Upper lobe of right lung (tissue), 1 donor: ENCODE data around the gene GOLGA6L7. TPM values are rescaled to one million over a fixed set of nuclear protein-coding genes. Genes with fewer than 3 reads are reported as not detected.
"Not testable (repeated sequence)": the region's sequence is repeated elsewhere in the genome, so short reads cannot be mapped to it uniquely, and the experiment has no call there.

ENCODE experiments used
- ATAC-seq: fragments of 200-7000 bp; cut with Tn5 transposase; one replicate; pipeline ENCODE4 v1.9.1; 2020; ENCODE audit warnings: mild to moderate bottlenecking, moderate library complexity
- DNase-seq: peaks from one replicate; pipeline ENCODE4 v3.0.0-alpha.2; 2020
- H3K27ac ChIP-seq: fragments of 200-600 bp; one replicate; pipeline ENCODE4 v1.8.0; 2022
- H3K27me3 ChIP-seq: fragments of 200-600 bp; one replicate; pipeline ENCODE4 v1.8.0; 2022; ENCODE audit warnings: mild to moderate bottlenecking
- H3K36me3 ChIP-seq: fragments of 200-600 bp; one replicate; pipeline ENCODE4 v1.8.0; 2022
- H3K4me1 ChIP-seq: fragments of 200-600 bp; one replicate; pipeline ENCODE4 v1.8.0; 2022
- H3K4me3 ChIP-seq: fragments of 200-600 bp; one replicate; pipeline ENCODE4 v1.8.0; 2022; ENCODE audit warnings: mild to moderate bottlenecking
- H3K9me3 ChIP-seq: fragments of 200-600 bp; one replicate; pipeline ENCODE4 v1.8.0; 2022
- intact Hi-C: fragments of 100-400 bp; cut with DNase I; formaldehyde crosslinking; loops from one replicate; pipeline ENCODE4 v1.11.0; 2022
- total RNA-seq: library from RNA; stranded (reverse); fragmentation: NEBNext Ultra II Directional; extraction: Animal tissue kit (Norgen Biotek cat#: 25700); gene quantifications from one replicate; pipeline ENCODE4 v1.2.1, GENCODE V29; 2021
- TF ChIP-seq, protein P1 (sequence below): fragments of 200-600 bp; IDR thresholded peaks from one replicate; pipeline ENCODE4 v1.8.0; 2022; ENCODE audit warnings: antibody characterized with exemption
- donor health status: DM: no; HTN: yes; CAD: no; lungs with severe emphysema.

Gene GOLGA6L7
- total RNA-seq, 1 donor from 2014 or later, result not detected

DNA sequence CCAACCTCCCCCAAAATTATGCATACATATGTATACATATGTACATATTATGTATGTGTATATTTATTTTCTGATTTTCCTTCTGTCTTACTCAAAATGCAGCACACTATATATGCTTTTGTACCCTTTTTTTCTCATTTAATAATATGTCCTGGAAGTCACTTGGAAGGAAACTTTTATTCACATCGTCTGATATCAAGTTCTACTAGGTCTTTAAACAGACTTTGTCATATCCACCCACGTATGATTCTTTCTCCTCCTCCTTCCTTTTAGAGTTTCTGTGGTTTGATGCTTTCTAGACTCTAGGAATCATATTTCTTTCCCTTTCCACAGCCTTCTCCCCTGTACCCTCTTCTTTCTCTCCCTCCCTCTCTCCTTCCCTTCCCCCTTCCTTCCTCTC lies 35.1 kb downstream of the GOLGA6L7 start:
- DNase-seq, H3K4me1 ChIP-seq, H3K36me3 ChIP-seq, H3K4me3 ChIP-seq, H3K27me3 ChIP-seq, ATAC-seq, intact Hi-C loops, H3K9me3 ChIP-seq, H3K27ac ChIP-seq: not testable (repeated sequence)

DNA sequence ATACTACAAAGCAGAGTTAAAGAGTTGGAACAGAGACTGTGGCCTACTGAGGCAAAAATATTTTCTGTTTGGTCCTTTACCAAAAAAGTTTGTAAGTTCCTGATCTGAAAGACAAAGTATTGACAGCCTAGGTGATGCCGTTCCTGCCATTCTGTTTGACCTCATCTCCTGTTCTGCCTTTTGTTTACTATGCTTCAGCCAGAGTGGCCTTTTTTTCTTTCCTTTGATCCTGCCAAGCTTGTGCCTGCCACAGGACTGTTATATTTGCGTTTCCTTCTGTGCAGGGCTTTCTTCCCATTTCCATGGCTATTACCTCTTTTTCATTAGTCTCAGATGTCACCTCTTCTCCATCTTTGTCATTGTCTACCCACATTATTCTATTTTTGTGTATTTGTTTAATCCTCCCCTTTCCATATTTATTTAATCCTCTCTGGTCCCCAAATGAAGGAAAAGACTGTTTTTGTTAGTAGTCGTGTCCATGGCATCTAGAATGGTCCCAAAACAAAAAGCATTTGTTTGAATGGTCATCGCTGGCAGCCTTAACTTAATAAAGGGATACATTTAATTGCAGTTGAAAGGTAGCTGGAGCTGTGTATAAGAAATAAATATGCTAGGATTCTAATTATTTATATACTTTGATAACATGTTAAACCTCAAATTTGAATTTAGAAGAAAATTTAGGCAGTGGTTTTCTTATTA lies 36.4 kb downstream of the GOLGA6L7 start:
- H3K36me3 ChIP-seq, intact Hi-C loops, DNase-seq, H3K27ac ChIP-seq, H3K4me1 ChIP-seq, ATAC-seq, H3K27me3 ChIP-seq, H3K4me3 ChIP-seq, H3K9me3 ChIP-seq: not testable (repeated sequence)

DNA sequence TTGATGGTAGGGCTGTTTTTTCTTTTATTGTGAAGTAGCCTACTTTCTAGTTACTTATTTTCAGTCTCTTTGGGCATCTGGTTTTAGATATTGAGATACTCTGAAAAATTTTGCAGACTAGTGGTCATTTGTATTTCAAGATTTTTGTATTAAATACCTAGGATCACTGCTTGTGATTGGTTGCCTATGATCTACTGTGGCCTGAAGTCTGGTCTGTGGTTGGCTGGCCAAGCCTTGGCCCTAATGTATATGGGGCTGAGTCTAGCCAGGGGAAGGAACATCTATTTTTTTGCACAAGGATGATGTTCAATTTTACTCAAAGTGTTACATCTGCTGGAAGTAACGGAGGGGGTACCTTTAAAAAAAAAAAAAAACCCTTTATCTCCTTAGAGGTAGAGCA lies 38.0 kb downstream of the GOLGA6L7 start:
- ATAC-seq, H3K36me3 ChIP-seq, H3K27ac ChIP-seq, H3K9me3 ChIP-seq, H3K27me3 ChIP-seq, H3K4me3 ChIP-seq, H3K4me1 ChIP-seq, intact Hi-C loops, DNase-seq: not testable (repeated sequence)

DNA sequence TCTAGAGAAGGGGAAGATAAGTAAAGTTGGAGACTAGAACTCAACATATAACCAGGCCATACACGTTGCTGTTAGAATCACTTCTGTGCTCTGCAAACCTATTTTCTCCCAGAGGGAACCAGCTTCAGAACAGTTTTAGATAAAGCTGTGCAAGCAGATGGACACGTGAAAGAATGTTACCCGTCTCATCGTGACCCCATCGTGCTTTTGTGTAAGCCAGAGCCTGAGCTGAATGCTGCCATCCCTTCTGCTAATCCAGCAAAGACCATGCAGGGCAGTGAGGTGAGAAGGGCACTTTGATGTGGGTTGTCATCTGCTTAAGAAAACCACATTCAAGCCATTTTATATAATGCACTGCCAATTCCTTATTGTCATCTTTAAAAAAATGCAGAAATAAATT lies 40.3 kb downstream of the GOLGA6L7 start:
- H3K27me3 ChIP-seq, DNase-seq, intact Hi-C loops, H3K27ac ChIP-seq, H3K9me3 ChIP-seq, H3K4me3 ChIP-seq, ATAC-seq, H3K4me1 ChIP-seq, H3K36me3 ChIP-seq: not testable (repeated sequence)

DNA sequence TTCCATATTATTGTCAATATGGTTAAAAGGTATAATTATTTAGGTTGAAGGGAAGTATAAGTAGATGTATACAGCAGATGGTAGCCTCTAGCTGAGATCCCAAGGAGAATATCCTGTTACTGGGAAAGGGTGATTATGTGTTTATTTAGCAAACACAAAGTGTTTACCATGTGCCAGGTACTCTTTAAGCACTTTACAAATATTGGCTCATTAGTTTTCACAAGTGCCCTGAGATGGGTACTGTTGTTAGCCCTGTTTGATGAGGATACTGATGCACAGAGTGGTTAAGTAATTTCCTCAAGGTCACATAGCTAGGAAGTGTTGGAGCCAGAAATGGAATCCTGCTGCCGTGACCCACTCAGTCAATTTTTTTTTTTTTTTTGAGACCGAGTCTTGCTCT lies 48.1 kb downstream of the GOLGA6L7 start:
- ATAC-seq, H3K4me3 ChIP-seq, H3K9me3 ChIP-seq, intact Hi-C loops, H3K36me3 ChIP-seq, H3K27ac ChIP-seq, DNase-seq, H3K27me3 ChIP-seq, H3K4me1 ChIP-seq: not testable (repeated sequence)

DNA sequence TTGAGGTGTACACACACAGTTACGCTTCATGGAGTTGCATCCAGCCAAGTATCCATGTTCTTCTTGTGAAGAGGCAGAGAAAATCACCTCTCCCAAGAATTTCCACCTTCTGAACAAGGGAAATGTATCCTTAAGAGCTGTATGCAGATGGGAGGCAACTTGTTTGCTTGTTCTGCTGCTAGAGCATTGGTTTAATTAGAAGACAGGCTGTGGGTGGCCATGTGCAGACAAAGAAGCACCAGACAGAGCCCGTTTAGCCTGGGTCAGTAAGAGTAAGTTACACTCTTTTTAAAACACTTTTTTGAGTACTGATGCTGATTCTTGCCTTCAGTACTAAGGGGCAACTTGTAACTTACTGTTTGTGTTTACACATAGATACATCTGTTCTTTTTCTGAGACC lies 50.2 kb downstream of the GOLGA6L7 start:
- H3K27ac ChIP-seq, H3K9me3 ChIP-seq, H3K27me3 ChIP-seq, H3K4me1 ChIP-seq, H3K36me3 ChIP-seq, ATAC-seq, H3K4me3 ChIP-seq, intact Hi-C loops, DNase-seq: not testable (repeated sequence)

DNA sequence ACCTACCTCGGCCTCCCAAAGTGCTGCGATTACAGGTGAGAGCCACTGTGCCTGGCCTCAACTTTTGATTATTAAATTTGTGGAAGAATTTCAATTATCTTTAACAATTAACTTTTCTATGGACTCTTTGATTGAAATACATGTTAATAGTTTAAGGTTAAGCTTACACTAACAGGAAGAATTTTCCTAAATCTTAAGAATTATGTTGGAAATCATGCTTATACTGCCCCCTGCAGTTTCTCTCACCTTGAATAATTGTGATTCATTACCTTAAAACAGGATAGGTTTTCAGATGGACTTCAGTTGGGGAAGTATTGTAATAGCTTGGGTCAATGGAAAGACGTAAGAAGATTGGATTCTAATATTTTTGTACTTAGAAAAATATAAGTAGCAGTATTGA lies 54.2 kb downstream of the GOLGA6L7 start:
- intact Hi-C loops, DNase-seq, H3K27ac ChIP-seq, H3K36me3 ChIP-seq, H3K4me1 ChIP-seq, H3K4me3 ChIP-seq, H3K9me3 ChIP-seq, ATAC-seq: not testable (repeated sequence)
- TF ChIP-seq, protein P1, sequence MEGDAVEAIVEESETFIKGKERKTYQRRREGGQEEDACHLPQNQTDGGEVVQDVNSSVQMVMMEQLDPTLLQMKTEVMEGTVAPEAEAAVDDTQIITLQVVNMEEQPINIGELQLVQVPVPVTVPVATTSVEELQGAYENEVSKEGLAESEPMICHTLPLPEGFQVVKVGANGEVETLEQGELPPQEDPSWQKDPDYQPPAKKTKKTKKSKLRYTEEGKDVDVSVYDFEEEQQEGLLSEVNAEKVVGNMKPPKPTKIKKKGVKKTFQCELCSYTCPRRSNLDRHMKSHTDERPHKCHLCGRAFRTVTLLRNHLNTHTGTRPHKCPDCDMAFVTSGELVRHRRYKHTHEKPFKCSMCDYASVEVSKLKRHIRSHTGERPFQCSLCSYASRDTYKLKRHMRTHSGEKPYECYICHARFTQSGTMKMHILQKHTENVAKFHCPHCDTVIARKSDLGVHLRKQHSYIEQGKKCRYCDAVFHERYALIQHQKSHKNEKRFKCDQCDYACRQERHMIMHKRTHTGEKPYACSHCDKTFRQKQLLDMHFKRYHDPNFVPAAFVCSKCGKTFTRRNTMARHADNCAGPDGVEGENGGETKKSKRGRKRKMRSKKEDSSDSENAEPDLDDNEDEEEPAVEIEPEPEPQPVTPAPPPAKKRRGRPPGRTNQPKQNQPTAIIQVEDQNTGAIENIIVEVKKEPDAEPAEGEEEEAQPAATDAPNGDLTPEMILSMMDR, result peak; percentile 31
- H3K27me3 ChIP-seq, result peaks cover 20% of the 10 kb centered on the region

Other genes starting within 250 kb of the GOLGA6L7 start
- 3.0 TPM for gene GOLGA8M, start 136.2 kb downstream of the GOLGA6L7 start, total RNA-seq
- 4.2 TPM for gene APBA2, start 37.3 kb upstream of the GOLGA6L7 start, total RNA-seq